ENCODE data around the gene ATP5PO.
"Not testable (repeated sequence)": the region's sequence is repeated elsewhere in the genome, so short reads cannot be mapped to it uniquely, and the experiment has no call there.

Gene ATP5PO

DNA sequence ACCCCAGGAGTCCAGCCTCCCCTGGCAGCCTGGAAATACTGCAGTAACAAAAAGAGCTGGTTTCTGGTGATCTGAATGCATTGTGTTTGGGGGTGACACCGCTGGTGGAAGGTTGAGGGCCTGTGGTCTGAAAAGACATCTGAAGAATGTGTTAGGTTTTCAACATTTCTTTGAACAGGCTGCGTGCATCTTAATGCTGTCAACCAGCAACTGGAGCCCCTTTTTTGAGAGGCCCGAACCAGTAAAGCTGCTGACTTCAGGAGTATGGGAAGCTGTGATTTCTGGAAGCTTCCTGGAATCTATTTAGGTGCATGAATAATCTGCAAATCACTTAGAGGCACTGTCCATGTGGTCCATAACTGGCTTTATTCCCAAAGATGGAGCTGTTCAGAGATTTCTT lies 17.0 kb downstream of the ATP5PO start:
- no peak for DNase-seq (ENCODE audit: low read depth)

DNA sequence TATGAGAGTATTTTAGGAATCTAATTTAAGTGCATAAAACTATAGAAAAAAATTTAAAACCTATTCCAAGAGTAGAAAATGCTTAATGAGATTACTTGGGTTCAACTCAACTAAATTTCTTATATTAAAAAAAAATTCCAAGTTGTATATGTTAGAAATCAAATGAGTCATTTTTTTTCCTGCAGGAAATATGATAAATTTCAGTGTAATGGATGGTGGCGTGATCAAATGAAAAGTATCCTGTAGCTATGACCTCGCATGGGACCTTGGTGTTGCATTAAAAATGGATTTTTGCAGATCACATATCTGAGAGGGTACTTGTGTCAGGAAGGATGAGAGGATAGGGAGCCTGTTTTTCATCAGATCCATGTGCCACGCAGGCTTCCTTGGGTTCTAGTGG lies 17.9 kb downstream of the ATP5PO start:
- no peak for DNase-seq (ENCODE audit: low read depth)

DNA sequence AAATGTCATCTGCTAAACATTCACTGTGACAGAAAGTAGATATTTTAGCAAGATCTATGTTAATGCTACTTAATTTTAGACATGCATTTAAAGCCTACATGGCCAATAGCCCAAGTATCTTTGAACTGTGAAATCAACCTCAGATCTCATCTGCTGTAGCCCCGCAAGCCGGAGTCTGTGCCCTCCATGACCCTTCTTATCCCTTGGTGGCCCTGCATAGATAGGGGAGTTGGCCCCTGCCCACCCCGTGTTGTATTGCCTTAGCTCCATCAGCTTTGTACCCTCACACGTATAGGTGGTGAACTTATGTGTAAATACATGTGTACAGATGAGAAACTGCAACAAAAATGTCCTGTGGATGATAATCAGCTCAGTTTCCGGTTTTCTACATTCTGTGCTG lies 18.5 kb downstream of the ATP5PO start:
- no peak for DNase-seq (ENCODE audit: low read depth)

DNA sequence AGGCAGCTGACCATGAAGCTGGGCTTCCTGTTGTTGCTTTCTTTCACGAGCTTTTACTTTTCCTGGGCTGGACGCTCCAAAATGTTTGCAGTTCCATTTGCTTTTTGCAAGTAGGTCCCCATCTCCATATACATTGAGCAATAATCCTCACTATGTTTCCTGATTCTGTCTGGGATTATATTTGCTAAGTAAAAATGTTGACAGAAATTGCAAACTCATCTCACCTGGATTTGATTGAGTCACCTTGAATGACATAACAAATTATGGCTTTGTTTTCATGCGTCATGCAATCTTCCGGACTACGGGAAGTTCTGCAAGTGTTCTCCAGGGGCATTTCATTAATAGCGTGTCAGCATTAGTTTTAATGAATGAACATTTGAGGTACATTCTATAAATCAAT lies 18.9 kb downstream of the ATP5PO start:
- no peak for DNase-seq (ENCODE audit: low read depth)

DNA sequence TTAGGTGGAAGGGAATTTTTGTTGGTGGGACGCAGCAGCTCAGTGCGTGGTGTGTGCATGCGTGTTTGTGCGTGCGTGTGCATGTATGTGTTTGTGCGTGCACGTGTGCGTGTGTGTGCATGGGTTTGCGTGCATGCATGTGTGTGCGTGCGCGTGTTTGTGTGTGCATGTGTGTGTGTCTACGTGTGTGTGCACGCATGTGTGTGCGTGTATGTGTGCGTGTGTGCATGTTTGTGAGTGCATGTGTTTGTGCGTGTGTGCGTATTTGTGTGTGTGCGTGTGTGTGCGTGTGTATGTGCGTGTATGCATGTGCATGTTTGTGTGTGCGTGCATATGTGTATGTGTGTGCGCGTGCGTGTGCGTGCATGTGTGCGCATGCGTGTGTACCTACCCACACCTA lies 20.2 kb downstream of the ATP5PO start:
- no peak for DNase-seq (ENCODE audit: low read depth)

DNA sequence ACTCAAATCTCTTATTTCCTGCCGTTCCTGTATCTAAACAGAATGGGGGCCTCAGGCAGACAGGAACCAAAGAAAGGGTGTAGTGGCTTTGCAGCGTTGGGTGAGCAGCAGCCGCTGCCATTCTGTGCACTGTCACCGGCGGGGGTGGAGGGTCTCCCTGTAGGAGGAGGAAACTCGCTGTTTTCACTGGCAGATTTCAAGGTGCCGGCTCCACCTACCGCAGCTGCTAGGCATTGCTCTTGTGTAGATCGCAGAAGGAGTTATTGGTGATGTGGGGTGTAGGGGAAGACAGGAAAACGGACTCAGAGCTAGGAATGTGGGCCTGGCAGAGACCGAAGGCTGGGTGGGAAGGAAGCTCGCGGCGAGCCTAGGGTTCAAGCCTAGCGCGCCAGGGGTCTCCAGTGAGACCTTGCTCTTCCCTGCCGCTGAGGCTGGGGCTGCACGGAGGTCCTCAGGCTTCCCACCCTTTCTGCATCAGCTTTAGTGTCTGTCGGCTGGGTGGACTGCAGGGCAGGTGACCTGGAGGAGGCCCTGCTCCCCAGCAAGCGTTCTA lies 20.8 kb downstream of the ATP5PO start:
- DNase-seq (ENCODE audit: low read depth), result peak; percentile 91

DNA sequence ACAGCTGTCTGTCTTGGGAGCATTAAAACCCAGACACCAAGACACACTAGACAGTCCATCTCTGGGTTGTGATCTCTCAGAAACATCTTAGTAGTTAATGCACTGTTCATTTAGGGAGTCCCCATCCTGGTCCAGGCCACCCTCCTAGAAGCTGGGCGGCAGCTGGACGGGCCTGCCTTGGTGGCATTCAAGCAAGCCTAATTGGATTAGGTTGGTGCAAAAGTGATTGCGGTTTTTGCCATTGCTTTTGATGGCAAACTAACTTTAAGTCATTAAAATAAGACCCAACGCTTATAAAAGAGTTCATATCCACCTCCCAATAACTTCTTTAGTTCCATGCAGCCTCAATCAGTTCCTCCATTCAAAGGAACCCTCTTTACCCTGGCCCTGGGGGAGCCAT lies 21.7 kb downstream of the ATP5PO start:
- no peak for DNase-seq (ENCODE audit: low read depth)

DNA sequence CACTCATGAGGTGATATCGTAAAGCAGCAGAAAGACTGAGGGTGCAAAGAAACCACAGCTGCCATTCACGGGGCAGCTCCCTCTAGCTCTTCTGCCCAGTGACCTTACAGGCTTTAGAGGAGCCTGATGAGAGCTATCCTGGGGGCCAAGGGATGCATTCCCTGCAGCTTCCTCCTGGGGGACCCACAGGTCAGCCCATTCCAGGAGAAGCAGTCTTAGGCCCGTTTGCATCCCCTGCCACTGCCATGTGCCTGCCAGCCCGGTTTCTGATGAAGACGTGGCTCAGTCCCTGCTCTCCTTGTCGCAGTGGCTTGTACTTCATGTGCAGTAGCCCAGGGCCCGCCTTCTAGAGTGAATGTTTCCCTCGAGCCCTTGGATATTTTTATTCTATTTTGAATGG lies 22.8 kb downstream of the ATP5PO start:
- DNase-seq (ENCODE audit: low read depth), result peak; percentile 39

DNA sequence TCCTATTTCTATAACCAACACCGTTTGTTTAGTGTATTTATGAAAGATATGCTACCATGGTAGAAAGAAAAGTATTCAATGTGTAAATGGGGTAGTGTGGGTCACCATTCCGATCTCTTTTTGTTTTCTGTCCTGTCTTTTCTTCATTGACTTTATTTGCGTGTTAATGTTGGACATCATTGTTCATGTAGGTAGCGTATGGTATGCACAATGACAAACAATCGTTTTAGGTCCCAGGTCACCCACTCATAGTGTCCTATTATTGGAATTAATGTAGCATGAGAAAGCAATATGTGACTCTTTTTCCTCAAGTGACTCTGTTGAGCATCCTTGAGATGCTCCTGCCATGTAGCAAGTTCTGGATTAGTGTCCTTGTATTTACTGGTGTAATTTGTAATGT lies 25.4 kb downstream of the ATP5PO start:
- no peak for DNase-seq (ENCODE audit: low read depth)

DNA sequence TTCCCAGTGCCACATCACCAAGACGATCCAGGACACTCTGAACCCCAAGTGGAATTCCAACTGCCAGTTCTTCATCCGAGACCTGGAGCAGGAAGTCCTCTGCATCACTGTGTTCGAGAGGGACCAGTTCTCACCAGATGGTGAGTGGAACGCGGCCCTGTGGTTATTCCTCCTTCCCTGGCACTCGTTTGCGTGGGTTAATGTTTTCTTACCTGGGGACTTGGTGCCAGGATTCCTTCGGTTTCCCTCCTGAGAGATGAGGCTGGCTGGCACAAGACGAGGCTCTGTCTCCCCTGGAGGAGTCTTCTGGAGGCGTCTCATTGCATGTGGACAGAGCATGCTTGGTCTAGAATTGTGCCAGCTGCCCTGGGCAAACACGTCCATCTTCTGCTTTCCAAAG lies 29.3 kb downstream of the ATP5PO start:
- no peak for DNase-seq (ENCODE audit: low read depth)

DNA sequence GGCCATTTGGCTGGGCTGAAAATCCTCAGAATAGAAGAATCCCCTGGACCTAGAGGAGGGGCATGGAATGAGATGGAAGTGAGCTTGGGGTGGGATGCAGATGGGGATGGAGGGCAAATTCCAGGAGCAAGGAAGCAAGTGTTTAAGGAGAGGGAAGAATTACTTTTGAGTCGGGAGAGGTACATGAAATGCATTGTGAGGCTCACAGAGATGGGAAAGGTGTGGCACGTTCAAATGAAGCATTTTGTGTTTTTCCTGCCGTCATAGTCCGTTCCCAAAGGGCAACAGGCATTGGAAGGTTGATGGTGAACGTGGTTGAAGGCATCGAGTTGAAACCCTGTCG lies 30.5 kb downstream of the ATP5PO start:
- no peak for DNase-seq (ENCODE audit: low read depth)

DNA sequence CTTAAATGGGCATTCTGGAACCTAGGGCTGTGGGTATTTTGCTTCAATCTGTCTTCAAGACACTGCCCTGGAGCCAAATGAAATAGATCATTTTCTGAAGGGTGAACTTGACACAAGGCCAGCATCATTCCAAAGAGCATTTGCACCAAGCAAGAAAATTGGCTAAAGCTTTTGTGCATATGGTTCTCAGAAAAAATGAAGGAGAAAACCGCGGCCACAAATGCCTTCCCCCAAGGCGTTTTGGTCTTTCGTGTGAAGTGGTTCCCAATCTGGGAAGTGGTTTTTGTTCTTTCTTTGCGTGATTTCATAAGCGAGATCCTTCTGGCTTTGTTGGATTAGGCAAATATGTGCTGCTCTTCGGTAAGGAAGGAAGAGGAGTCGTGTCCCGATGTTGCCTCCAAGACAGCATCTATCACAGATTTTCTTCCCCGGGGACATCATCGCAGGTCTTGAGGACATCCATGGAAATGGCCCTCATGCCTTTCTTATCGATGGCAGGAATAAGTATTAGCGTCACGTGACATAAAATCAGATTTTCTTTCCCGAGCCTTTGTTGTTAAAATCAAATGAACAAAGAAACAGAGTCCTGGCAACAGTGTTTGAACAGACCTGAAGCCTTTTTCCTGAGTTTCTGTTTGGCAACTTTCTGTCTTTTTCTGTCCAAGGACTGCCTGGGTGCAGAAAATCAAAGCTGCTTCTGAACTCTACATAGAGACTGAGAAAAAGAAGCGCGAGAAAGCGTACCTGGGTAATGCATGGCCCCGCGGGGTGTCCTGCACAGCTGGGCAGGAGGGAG lies 31.0 kb downstream of the ATP5PO start:
- DNase-seq (ENCODE audit: low read depth), result no peak

DNA sequence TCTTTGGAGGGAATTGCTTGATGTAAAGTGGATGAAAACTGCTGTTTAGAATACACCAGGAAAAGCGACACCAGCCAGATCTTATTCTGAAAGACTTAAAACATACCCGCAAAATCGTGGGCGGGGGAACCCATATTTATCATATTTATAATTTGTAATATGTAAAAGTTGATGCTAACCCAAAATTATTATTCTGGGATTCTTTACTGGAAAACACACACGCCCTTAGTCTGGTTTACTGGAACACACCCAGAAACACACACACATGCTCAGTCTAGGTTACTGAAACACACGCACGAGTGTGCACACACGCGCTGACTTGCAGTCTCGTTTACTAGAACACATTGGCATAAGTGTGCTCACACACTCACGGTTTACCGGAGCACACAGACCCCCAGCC lies 32.5 kb downstream of the ATP5PO start:
- DNase-seq (ENCODE audit: low read depth), result no peak

DNA sequence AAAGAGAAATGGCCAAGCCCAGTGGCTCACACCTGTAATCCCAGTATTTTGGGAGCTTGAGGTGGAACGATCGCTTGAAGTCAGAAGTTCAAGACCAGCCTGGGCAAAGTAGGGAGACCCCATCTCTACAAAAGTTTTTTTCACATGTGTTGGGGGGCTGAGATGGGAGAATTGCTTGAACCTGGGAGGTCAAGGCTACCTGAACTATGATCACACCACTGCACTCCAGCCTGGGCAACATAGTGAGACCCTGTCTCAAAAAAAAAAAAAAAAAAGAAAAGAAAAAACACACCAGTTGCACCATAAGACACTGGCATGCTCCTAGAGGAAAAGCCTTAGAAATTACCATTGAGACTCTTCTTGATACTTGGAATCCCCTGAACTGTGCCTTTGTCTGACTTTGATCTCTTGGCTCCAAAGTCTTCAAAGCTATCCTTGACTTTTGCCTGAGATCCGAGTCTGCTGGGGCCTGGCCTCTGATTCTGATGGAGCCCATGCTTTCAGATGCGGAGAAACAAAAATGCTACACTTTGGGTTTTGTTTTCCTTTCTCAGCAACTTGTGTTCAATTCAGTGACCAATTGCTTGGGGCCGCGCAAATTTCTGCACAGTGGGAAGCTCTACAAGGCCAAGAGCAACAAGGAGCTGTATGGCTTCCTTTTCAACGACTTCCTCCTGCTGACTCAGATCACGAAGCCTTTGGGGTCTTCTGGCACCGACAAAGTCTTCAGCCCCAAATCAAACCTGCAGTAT lies 33.7 kb downstream of the ATP5PO start:
- DNase-seq (ENCODE audit: low read depth), result no peak

DNA sequence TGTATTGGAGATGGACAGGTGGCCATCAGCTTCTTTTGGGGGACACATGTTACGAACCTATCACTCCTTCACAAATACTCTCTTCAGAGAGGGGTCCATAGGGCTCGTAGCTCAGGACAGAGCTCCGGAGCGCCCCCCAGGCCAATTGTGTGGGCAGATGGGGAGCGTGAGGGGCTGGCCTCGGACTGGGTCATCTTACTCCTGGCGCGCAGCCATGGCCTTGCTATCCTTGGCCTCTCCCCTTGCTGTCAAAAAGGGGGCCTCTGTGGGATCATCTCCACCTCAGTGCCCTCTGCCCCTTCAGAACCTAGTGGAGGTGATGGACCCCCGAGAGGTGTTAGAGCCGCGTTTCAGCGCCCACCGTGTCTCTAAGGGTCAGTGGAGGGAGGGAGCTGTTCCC lies 35.0 kb downstream of the ATP5PO start:
- DNase-seq (ENCODE audit: low read depth), result no peak

DNA sequence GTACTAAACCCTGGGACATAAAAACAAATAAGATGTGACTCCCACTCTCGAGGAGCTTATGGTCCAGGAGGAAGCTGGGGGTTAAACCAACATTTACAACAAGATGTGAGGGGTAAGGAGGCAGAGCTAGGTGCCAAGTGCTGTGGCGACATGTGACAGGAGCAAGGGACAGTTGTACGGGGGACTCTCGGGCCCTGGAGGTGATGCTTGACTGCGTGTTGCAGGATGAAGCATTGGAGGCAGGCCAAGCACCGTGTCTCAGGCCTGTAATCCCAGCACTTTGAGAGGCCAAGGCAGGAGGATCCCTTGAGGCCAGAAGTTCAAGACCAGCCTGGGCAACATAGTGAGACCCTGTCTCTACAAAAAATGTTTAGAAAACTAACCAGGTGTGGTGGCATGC lies 36.8 kb downstream of the ATP5PO start:
- no peak for DNase-seq (ENCODE audit: low read depth)

DNA sequence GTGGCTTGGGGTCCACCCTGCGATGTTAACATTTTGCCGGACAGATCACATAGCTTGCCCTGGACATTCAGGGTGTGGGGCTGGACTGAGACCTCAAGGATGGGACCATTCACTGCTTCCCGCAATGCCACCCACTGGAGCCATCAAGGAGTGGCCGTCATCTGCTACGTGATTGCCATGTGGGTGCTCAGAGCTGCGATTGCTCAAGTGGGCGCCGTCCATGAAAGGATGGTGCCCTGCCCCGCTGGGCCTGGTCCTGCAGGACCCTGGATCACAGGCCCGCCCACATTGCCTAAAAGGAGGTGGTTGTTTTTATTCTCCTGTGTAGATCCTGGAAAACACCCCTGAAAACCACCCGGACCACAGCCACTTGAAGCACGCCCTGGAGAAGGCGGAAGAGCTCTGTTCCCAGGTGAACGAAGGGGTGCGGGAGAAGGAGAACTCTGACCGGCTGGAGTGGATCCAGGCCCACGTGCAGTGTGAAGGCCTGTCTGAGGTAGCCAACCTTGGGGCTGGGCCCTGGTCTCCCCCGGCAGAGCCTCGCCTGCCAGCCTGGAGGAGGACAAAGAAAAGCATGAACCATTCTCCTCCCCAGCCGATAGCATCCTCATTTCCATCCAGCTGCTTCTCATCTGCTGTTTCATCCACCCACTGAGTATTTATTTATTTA lies 40.4 kb downstream of the ATP5PO start:
- DNase-seq (ENCODE audit: low read depth), result no peak

DNA sequence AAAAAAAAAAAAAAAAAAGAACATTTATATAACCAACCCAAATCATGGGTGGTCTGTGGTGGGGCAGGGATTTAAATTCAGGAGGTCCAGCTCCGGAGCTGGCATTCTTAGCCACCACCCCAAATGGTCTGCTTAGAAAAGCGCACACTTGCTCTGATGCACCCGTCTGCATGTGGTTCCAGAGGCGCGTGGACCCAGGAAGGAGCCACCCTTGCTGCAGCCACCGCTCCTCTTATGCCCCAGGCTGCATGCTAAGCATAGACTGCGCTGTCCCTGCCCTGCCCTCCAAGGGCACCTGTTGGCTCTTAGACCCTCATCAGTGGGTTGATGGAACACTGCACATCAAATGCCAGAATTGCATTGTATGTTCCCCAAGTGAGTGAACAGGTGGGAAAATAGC lies 41.4 kb downstream of the ATP5PO start:
- DNase-seq (ENCODE audit: low read depth), result no peak

DNA sequence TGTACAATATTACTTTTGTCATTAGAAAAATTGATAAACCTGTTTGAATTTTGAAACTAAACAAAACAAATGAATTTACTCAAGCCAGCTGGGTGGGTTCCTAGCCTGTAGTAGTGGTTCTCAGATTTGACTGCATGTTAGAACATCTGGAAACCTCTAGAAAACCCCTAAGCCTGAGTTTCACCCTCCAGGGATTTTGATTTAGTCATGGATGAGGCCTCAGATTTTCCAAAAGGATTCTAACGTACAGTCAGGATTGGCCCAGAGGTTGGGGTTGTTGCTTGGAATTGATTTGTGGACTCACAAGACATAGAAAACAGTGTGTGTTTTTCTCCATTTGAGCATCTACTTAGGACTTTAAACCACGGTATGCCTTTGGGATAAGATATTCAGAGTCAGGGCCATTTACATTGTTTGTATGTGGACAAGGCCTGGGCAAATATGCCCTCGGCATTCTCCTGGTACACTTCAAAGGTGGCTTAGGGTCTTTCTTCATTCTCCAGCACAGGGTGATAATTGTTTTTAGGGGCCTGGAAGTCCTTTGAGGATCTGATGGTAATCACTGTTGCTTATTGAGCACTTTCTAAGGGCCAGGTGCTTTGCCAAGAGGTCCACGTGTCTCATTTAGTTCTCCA lies 42.6 kb downstream of the ATP5PO start:
- DNase-seq (ENCODE audit: low read depth), result no peak

DNA sequence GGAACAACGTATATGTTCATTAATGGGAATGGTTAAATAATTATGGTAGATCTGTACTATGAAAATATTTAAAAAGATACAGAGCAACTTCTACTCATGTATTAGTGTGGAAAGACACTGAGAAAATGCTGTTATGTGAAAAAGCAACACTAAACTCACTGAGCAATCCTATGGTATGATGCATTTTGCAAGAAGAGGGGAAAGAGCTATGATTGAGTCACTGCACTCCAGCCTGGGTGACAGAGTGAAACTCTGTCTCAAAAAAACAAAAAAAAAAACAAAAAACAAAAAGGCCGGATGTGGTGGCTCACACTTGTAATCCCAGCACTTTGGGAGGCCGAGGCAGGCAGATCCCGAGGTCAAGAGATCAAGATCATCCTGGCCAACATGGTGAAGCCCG lies 44.4 kb downstream of the ATP5PO start:
- peak; percentile 69 for DNase-seq (ENCODE audit: low read depth)

DNA sequence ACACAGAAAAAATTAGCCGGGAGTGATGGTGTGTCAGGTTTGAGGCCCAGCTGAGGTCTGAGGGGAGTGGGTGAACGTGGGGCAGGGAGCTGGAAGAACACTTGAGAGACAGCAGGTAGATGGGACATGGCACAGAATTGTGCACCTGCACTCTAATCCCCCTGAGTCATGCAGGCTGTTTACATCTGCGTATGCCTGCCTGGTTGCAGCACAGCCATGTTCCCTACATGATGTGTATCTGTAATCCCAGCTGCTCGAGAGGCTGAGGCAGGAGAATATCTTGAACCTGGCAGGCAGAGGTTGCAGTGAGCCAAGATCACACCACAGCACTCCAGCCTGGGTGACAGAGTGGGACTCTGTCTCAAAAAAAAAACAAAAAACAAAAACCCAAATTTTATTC lies 44.8 kb downstream of the ATP5PO start:
- DNase-seq (ENCODE audit: low read depth), result peak; percentile 39

DNA sequence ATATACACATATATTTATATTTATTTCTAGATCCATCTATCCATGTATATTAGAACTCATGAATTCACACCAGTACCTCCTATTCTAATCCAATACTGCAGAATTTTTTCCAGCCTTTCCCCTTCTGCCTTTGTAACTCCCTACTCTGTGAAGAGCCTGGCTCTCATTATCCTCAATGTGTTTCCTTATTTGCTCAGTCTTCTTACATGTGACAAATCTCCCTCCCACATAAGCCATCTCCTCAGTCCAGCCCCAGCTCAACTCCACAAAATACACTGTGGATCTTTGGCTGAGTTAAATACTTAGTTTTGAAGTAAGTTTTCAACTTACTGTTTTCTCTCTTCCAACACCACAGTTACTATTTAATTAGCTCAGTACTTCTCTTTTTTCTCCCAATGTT lies 45.7 kb downstream of the ATP5PO start:
- no peak for DNase-seq (ENCODE audit: low read depth)

DNA sequence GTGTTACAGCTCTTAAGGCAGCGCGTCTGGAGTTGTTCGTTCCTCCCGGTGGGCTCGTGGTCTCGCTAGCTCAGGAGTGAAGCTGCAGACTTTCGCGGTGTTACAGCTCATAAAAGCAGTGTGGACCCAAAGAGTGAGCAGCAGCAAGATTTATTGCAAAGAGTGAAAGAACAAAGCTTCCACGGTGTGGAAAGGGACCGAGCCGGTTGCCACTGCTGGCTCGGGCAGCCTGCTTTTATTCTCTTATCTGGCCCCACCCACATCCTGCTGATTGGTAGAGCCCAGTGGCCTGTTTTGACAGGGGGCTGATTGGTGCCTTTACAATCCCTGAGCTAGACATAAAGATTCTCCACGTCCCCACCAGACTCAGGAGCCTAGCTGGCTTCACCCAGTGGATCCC lies 47.7 kb downstream of the ATP5PO start:
- DNase-seq (ENCODE audit: low read depth), result not testable (repeated sequence)
